Esophagus muscularis mucosa (tissue), 4 donors: Measurements from ENCODE around the gene RPS6KA2. TPM values are rescaled to one million over a fixed set of nuclear protein-coding genes. Genes with fewer than 3 reads are reported as not detected.

Source experiments
- DNase-seq: peaks from one replicate; pipeline ENCODE4 v3.0.0-alpha.2; 2017; ENCODE audit errors: extremely low spot score
- H3K27ac ChIP-seq, 4 donors: fragments of 200-600 bp; sonication (generic); replicated peaks in 1 of 4; 1 replicate in 3 of 4; 2 replicates in 1 of 4; pipeline ENCODE4 v1.5.1; 2016 to 2019; ENCODE audit warnings: mild to moderate bottlenecking in 1 of 4
- H3K27me3 ChIP-seq, 4 donors: fragments of 200-600 bp; sonication (generic); one replicate each; pipeline versions ENCODE4 v1.5.1 to v1.6.0; 2016 to 2019
- H3K36me3 ChIP-seq, 4 donors: fragments of 200-600 bp; sonication (generic); one replicate each; pipeline ENCODE4 v1.5.1; 2016 to 2019
- H3K4me1 ChIP-seq, 4 donors: fragments of 200-600 bp; sonication (generic); one replicate each; pipeline ENCODE4 v1.5.1; 2016 to 2019
- H3K4me3 ChIP-seq, 4 donors: fragments of 200-600 bp; sonication (generic); 1 replicate in 2 of 4; 2 replicates in 2 of 4; pipeline ENCODE4 v1.5.1; 2016 to 2019; ENCODE audit warnings: mild to moderate bottlenecking in 4 of 4, moderate library complexity in 1 of 4
- H3K9me3 ChIP-seq, 4 donors: fragments of 200-600 bp; sonication (generic); 1 replicate in 3 of 4; 2 replicates in 1 of 4; pipeline ENCODE4 v1.5.1; 2016 to 2019
- CTCF ChIP-seq, 3 experiments: fragments of 200-600 bp in 2 of 3; fragments of 450-650 bp in 1 of 3; sonication (generic) in 2 of 3; IDR thresholded peaks; one replicate each; pipeline ENCODE4 v1.5.1; 2017 to 2019; ENCODE audit warnings: antibody characterized with exemption in 3 of 3, mild to moderate bottlenecking in 2 of 3, moderate library complexity in 1 of 3
- EP300 ChIP-seq: sonication (generic); formaldehyde crosslinking; IDR thresholded peaks from one replicate; pipeline ENCODE4 v1.6.1; 2017; ENCODE audit warnings: antibody characterized with exemption
- POLR2A ChIP-seq: fragments of 450-650 bp; IDR thresholded peaks from one replicate; pipeline ENCODE4 v1.6.1; 2017; ENCODE audit warnings: antibody characterized with exemption, moderate library complexity, mild to moderate bottlenecking, low read depth
- POLR2AphosphoS5 ChIP-seq, 2 donors: sonication (generic); formaldehyde crosslinking; IDR thresholded peaks; one replicate each; pipeline ENCODE4 v1.6.1; 2017; ENCODE audit warnings: antibody characterized with exemption in 2 of 2
- WGBS: methylation state at CpG from one replicate; pipeline ENCODE4 v1.1.5; 2018; 5-methylcytosine and 5-hydroxymethylcytosine counted together
- intact Hi-C: fragments of 100-400 bp; cut with DNase I; formaldehyde crosslinking; loops from one replicate; pipeline ENCODE4 v1.15.1; 2023
- total RNA-seq, 4 donors: library from RNA; depleted of rRNA; stranded (reverse); fragments of >200 nt; gene quantifications; one replicate each; pipeline versions ENCODE4 v1.1.0 to v1.2.1, GENCODE V29; 2016

The RPS6KA2 gene
- total RNA-seq, 4 donors from 2014 or later: 83.9 to 126 (median 112) TPM

DNA sequence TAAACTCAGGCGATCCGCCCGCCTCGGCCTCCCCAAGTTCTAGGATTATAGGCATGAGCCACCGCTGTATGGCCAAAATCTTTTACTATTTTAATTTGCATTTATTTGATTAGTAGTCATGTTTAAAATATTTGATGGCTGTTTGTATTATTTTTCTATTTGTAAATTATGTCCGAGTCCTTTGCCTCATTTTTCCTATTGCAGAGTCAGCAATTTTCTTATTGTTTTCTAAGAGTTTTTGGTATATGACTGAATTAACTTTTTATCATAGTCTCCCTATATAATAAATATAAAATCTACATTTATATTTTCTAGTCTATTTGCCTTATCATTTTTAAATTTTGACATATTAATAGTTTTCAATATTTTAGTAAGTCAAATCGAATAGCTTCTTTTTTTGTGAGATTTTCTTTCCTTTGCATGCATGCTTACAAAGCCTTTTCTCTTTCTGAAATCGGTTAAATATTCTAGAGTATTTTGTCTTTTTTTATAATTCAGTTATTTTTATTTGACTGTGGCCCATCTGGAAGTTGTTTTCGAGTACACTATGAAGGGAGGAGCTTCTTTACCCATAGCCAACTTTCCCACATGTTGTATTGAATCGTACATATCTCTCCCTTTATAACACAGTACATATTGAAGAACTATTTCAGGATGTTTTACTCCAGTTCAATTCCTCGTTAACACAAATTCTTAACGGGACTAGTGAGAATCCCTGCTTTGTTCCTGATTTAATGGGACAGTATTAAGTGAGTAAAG is 34.5 kb upstream of the RPS6KA2 start:
- WGBS: 86% methylated on average over 12 of the region's 12 CpGs
- TF ChIP-seq CTCF (IDR thresholded peaks at IDR 0.05): no peak
- no peak for TF ChIP-seq EP300
- TF ChIP-seq POLR2A: no peak
- no peak for TF ChIP-seq POLR2AphosphoS5 (IDR thresholded peaks at IDR 0.05)
- Histone ChIP-seq H3K36me3 (no peaks in the 10 kb centered on the region), H3K9me3 (no peaks in the 10 kb centered on the region), H3K27ac (no peak overlapping the region), H3K4me3 (no peak overlapping the region), H3K27me3 (no peaks in the 10 kb centered on the region), H3K4me1 (no peaks in the 10 kb centered on the region)
- intact Hi-C loops: no loop called here
- no peak for DNase-seq

- Histone ChIP-seq H3K27me3 (no peaks in the 10 kb centered on the region), H3K36me3 (no peaks in the 10 kb centered on the region), H3K27ac (no peak overlapping the region), H3K9me3 (no peaks in the 10 kb centered on the region), H3K4me1 (no peaks in the 10 kb centered on the region), H3K4me3 (no peak overlapping the region)
- DNase-seq: no peak
- 72% methylated on average over 5 of the region's 5 CpGs for WGBS
- TF ChIP-seq POLR2A (no peak), CTCF (IDR thresholded peaks at IDR 0.05) (no peak), EP300 (no peak), POLR2AphosphoS5 (IDR thresholded peaks at IDR 0.05) (no peak)
- intact Hi-C loops: no loop called here
These were observed 33.2 kb upstream of the RPS6KA2 start for GRCh38 chr6:166660157-166660688.

DNA sequence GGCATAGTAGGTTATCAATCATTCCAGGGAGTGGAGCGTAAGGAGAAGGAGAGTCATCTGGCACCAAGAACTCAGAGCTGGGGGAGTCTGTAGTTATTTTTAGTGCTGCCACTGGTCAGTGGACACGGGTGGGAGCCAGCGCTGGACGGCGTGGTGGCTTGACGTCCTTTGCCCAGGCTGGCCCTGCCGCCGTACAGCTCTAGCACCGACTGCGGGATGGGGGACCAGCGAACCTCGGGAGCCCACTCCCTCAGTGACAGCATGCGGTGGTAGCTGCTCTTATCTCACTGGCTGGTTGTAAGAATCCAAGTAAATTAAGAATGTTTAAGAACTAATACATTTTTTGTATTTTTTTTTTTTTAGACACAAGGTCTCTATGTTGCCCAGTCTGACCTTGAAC is 32.5 kb upstream of the RPS6KA2 start:
- H3K4me1 ChIP-seq: no peaks in the 10 kb centered on the region
- no peak overlapping the region for H3K4me3 ChIP-seq
- H3K27me3 ChIP-seq: no peaks in the 10 kb centered on the region
- no peaks in the 10 kb centered on the region for H3K36me3 ChIP-seq
- WGBS: 89% methylated on average over 13 of the region's 13 CpGs
- no peak overlapping the region for H3K27ac ChIP-seq
- no peak for TF ChIP-seq CTCF (IDR thresholded peaks at IDR 0.05)
- TF ChIP-seq EP300: no peak
- no peak for TF ChIP-seq POLR2AphosphoS5 (IDR thresholded peaks at IDR 0.05)
- no peak for TF ChIP-seq POLR2A
- no peak for DNase-seq
- H3K9me3 ChIP-seq: no peaks in the 10 kb centered on the region
- intact Hi-C loops: no loop called here

GRCh38 chr6:166658792-166659150 is 31.7 kb upstream of the RPS6KA2 start:
- H3K27me3 ChIP-seq: no peaks in the 10 kb centered on the region
- no peak overlapping the region for H3K27ac ChIP-seq
- no peak overlapping the region for H3K4me3 ChIP-seq
- DNase-seq: no peak
- H3K36me3 ChIP-seq: no peaks in the 10 kb centered on the region
- no peaks in the 10 kb centered on the region for H3K9me3 ChIP-seq
- 83% methylated on average over 9 of the region's 9 CpGs for WGBS
- TF ChIP-seq POLR2AphosphoS5 (IDR thresholded peaks at IDR 0.05) (no peak), POLR2A (no peak), CTCF (IDR thresholded peaks at IDR 0.05) (no peak), EP300 (no peak)
- H3K4me1 ChIP-seq: no peaks in the 10 kb centered on the region
- intact Hi-C loops: no loop called here
